ENCODE data around the gene MSMO1. TPM values are rescaled to one million over a fixed set of nuclear protein-coding genes. Genes with fewer than 3 reads are reported as not detected.

MSMO1 gene
- total and polyA plus RNA-seq, 2 of the 8 experiments (the other 6 are each of a cell fraction or from before 2014, with no cell fraction given): 79.8 to 109 TPM

- no peak for TF ChIP-seq RNF2 (IDR thresholded peaks at IDR 0.05; ENCODE audit: borderline replicate concordance, low read depth, low read length, missing control alignments, poor library complexity, severe bottlenecking)
- no peak for TF ChIP-seq POU5F1 (IDR thresholded peaks at IDR 0.05; ENCODE audit: low read depth, low read length)
- TF ChIP-seq RFX5 (IDR thresholded peaks at IDR 0.05; ENCODE audit: borderline replicate concordance, low read depth, low read length): no peak
- no peak for TF ChIP-seq TAF7 (optimal IDR thresholded peaks at IDR 0.05; ENCODE audit: borderline replicate concordance, low read depth, low read length)
- no peak for TF ChIP-seq NANOG (IDR thresholded peaks at IDR 0.05; ENCODE audit: insufficient read depth, low read depth, low read length, poor library complexity, severe bottlenecking)
- TF ChIP-seq SRF (IDR thresholded peaks at IDR 0.05; ENCODE audit: low read depth, low read length): no peak
- no peak for TF ChIP-seq JUN (IDR thresholded peaks at IDR 0.05; ENCODE audit: low read depth, low read length)
- no peak for TF ChIP-seq BACH1 (IDR thresholded peaks at IDR 0.05; ENCODE audit: low read length)
Measured at GRCh38 chr4:165380805-165381204, 53.3 kb downstream of the MSMO1 start (continued).
